Measurements from ENCODE around the gene ANKRD53.

GRCh38 chr2:70988151-70988550 is 9.7 kb downstream of the ANKRD53 start:
- TF ChIP-seq, protein P1, sequence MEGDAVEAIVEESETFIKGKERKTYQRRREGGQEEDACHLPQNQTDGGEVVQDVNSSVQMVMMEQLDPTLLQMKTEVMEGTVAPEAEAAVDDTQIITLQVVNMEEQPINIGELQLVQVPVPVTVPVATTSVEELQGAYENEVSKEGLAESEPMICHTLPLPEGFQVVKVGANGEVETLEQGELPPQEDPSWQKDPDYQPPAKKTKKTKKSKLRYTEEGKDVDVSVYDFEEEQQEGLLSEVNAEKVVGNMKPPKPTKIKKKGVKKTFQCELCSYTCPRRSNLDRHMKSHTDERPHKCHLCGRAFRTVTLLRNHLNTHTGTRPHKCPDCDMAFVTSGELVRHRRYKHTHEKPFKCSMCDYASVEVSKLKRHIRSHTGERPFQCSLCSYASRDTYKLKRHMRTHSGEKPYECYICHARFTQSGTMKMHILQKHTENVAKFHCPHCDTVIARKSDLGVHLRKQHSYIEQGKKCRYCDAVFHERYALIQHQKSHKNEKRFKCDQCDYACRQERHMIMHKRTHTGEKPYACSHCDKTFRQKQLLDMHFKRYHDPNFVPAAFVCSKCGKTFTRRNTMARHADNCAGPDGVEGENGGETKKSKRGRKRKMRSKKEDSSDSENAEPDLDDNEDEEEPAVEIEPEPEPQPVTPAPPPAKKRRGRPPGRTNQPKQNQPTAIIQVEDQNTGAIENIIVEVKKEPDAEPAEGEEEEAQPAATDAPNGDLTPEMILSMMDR (IDR thresholded peaks at IDR 0.05) = no peak
- no peak for TF ChIP-seq POLR2A (IDR thresholded peaks at IDR 0.05)

Measured in esophagus squamous epithelium (tissue), 4 donors.